Osteocyte (in vitro differentiated cells): Measurements from ENCODE around the gene RAPGEF4. TPM values are rescaled to one million over a fixed set of nuclear protein-coding genes. Genes with fewer than 3 reads are reported as not detected.

Experiments used
- DNase-seq: peaks from one replicate; pipeline ENCODE4 v3.0.0; 2021; ENCODE audit warnings: mixed read lengths; ENCODE audit not compliant: unreplicated experiment; ENCODE audit errors: extremely low spot score
- H3K27ac Mint-ChIP-seq: one replicate; pipeline ENCODE4 v1.8.0; 2021; ENCODE audit warnings: mild to moderate bottlenecking, mixed read lengths; ENCODE audit not compliant: unreplicated experiment
- H3K27me3 Mint-ChIP-seq: one replicate; pipeline ENCODE4 v1.8.0; 2021; ENCODE audit warnings: mixed read lengths; ENCODE audit not compliant: unreplicated experiment
- H3K36me3 Mint-ChIP-seq: one replicate; pipeline ENCODE4 v1.8.0; 2021; ENCODE audit warnings: mixed read lengths; ENCODE audit not compliant: unreplicated experiment
- H3K4me1 Mint-ChIP-seq: one replicate; pipeline ENCODE4 v1.8.0; 2021; ENCODE audit warnings: mixed read lengths; ENCODE audit not compliant: unreplicated experiment
- H3K4me3 Mint-ChIP-seq: one replicate; pipeline ENCODE4 v1.8.0; 2021; ENCODE audit warnings: mild to moderate bottlenecking, moderate library complexity, mixed read lengths; ENCODE audit not compliant: unreplicated experiment
- H3K9me3 Mint-ChIP-seq: one replicate; pipeline ENCODE4 v1.8.0; 2021; ENCODE audit warnings: mixed read lengths; ENCODE audit not compliant: unreplicated experiment
- total RNA-seq: library from RNA; stranded (reverse); gene quantifications from 2 replicates; pipeline ENCODE4 v1.2.1, GENCODE V29; 2021
- TF ChIP-seq, protein P1 (sequence below): fragments of 200-600 bp; sonication (generic); IDR thresholded peaks from 2 replicates; pipeline ENCODE4 v1.5.0; 2021; ENCODE audit warnings: antibody characterized with exemption, mild to moderate bottlenecking, moderate library complexity

Gene RAPGEF4
- total RNA-seq, 1 donor from 2014 or later, result 0.91 TPM

DNA sequence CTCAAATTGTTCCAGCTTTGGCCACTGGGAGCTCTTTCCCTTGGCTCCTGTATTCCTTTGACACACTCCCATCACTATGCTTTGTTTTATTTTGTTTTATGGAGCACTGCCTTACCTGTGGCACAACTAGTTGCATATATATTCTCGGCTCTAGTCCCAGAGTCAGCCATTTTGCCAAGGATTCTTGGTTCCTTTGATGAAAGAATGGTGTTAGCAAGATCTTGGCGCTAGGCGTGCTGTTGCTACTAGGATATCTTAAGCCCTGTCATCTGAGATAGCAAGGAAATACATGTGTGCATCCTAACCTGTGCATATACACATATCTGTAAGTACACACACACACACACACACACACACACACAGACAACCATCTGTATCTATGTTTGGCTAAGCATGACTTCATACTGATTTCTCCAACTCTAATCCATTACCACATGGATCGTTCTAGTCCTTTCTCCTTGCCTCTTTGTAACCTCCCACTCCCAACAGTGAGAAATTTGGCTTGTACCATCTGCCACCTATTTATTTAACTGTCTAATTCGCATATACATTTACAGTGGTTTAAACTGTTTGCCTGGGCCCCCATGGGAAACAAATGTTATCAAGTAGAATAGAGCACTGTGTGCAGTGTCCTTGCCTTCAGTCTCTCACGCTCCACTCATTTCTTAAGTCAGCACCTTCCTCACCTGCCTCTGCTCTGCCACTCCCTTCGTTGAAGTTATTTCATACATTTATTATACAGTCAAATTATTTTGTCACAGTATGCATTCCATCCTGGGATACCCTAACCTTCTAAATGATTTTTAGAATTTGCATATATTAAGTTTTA, 202.5 kb downstream of the RAPGEF4 start:
- Mint-ChIP-seq H3K4me1 (no peaks in the 10 kb centered on the region), H3K36me3 (peaks cover 4% of the 10 kb centered on the region), H3K4me3 (no peak overlapping the region), H3K9me3 (peaks cover 26% of the 10 kb centered on the region), H3K27ac (no peak overlapping the region), H3K27me3 (peaks cover 3% of the 10 kb centered on the region)
- no peak for DNase-seq
- TF ChIP-seq, protein P1, sequence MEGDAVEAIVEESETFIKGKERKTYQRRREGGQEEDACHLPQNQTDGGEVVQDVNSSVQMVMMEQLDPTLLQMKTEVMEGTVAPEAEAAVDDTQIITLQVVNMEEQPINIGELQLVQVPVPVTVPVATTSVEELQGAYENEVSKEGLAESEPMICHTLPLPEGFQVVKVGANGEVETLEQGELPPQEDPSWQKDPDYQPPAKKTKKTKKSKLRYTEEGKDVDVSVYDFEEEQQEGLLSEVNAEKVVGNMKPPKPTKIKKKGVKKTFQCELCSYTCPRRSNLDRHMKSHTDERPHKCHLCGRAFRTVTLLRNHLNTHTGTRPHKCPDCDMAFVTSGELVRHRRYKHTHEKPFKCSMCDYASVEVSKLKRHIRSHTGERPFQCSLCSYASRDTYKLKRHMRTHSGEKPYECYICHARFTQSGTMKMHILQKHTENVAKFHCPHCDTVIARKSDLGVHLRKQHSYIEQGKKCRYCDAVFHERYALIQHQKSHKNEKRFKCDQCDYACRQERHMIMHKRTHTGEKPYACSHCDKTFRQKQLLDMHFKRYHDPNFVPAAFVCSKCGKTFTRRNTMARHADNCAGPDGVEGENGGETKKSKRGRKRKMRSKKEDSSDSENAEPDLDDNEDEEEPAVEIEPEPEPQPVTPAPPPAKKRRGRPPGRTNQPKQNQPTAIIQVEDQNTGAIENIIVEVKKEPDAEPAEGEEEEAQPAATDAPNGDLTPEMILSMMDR, result no peak

DNA sequence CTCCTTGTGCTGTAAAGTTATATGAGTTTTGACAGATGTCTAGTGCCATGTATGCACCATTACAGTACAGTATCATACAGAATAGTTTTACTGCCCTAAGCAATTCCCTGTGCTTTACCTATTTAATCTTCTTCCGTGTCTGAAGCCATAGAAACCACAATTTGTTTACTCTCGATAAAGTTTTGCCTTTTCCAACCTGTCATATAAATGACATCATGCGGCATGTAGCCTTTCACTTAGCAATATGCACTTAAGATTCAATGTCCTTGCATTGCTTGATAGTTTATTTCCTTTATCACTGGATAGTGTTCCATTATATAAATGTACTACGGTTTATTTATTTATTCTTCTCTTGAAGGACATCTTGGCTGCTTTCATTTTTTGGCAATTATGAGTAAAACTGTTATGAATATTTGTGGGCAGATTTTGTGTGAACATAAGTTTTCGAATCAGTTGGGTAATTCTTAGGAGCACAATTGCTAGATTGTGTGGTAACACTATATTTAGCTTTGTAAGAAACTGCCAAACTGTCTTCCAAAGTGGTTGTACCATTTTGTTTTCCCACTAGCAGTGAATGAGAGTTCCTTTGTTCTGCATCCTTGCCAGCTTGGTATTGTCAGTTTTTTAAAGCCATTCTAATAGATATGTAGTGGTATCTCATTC, 203.2 kb downstream of the RAPGEF4 start:
- Mint-ChIP-seq H3K27me3 (no peaks in the 10 kb centered on the region), H3K27ac (no peak overlapping the region), H3K4me3 (no peak overlapping the region), H3K4me1 (no peaks in the 10 kb centered on the region), H3K9me3 (peaks cover 26% of the 10 kb centered on the region), H3K36me3 (peaks cover 4% of the 10 kb centered on the region)
- TF ChIP-seq, protein P1, result no peak
- no peak for DNase-seq

DNA sequence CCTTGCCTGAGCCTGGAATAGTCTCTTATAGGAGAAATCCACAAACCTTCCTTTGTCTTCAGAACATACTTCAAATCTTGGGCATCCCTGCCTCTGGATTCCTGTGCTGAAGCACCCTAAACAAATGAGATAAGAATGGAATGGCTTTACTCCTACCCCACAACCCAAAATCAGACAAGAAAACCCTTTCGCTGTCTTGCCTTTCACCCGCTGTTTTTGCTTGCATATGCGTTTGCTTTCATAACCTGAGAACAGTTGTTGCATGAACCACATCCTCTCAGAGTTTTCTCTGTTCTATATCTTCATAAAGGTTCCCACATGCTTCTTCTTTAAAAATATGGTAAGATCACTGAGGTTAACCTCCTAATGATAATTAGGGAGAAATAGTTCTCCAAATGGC, 207.9 kb downstream of the RAPGEF4 start:
- Mint-ChIP-seq H3K9me3 (peaks cover 26% of the 10 kb centered on the region), H3K27me3 (no peaks in the 10 kb centered on the region), H3K36me3 (peaks cover 4% of the 10 kb centered on the region), H3K4me1 (peaks cover 11% of the 10 kb centered on the region), H3K27ac (no peak overlapping the region), H3K4me3 (no peak overlapping the region)
- DNase-seq, result no peak
- TF ChIP-seq, protein P1, result no peak

GRCh38 chr2:172944022-172944793, 208.6 kb downstream of the RAPGEF4 start:
- Mint-ChIP-seq H3K36me3 (peaks cover 4% of the 10 kb centered on the region), H3K27ac (no peak overlapping the region), H3K27me3 (no peaks in the 10 kb centered on the region), H3K4me3 (no peak overlapping the region), H3K4me1 (peaks cover 18% of the 10 kb centered on the region), H3K9me3 (peaks cover 22% of the 10 kb centered on the region)
- no peak for DNase-seq
- TF ChIP-seq, protein P1, result no peak
